OCI-LY7 (cell line): ENCODE measurements around the gene KRTAP13-4. TPM values are rescaled to one million over a fixed set of nuclear protein-coding genes. Genes with fewer than 3 reads are reported as not detected.

ENCODE experiments used
- BruUV-seq: library from RNA; stranded (reverse); fragments of 400-500 nt; replicated peaks from 2 replicates; lab custom pipeline; 2021; lab: Mats Ljungman, UMichigan
- CTCF ChIA-PET: fragments of 300-600 bp; sonication (Branson Sonifier 250); formaldehyde crosslinking; loops from one replicate; lab custom pipeline; 2022; ENCODE audit warnings: antibody characterized with exemption; ENCODE audit not compliant: unreplicated experiment; lab: Charles Lee
- POLR2A ChIA-PET: fragments of 300-600 bp; sonication (Branson Sonifier 250); formaldehyde crosslinking; loops from one replicate; lab custom pipeline; 2022; ENCODE audit warnings: antibody characterized with exemption; lab: Charles Lee
- DNase-seq: peaks from one replicate; pipeline ENCODE4 v3.0.0-alpha.2; 2015; ENCODE audit warnings: low spot score
- H2AFZ ChIP-seq: fragments of 200-600 bp; sonication (generic), shearing (Covaris generic); 2 replicates; pipeline ENCODE4 v1.6.1; 2014; ENCODE audit warnings: mild to moderate bottlenecking, antibody characterized with exemption, low read length, moderate library complexity
- H3K27ac ChIP-seq: fragments of 200-600 bp; sonication (generic); 2 replicates; pipeline ENCODE4 v1.5.1; 2014; ENCODE audit warnings: mixed run types, low read depth, mild to moderate bottlenecking, moderate library complexity, low read length, inconsistent platforms; ENCODE audit not compliant: poor library complexity, severe bottlenecking
- H3K36me3 ChIP-seq: fragments of 200-600 bp; sonication (generic); 2 replicates; pipeline ENCODE4 v1.6.1; 2014; ENCODE audit warnings: mild to moderate bottlenecking, antibody characterized with exemption, low read length, moderate library complexity, mixed read lengths; ENCODE audit not compliant: insufficient read depth
- H3K4me1 ChIP-seq: fragments of 200-600 bp; sonication (generic); 2 replicates; pipeline ENCODE4 v1.5.1; 2014; ENCODE audit warnings: mild to moderate bottlenecking, low read length; ENCODE audit not compliant: insufficient read depth, poor library complexity, severe bottlenecking
- H3K4me2 ChIP-seq: fragments of 200-600 bp; sonication (generic); 2 replicates; pipeline ENCODE4 v1.6.1; 2014; ENCODE audit warnings: mild to moderate bottlenecking, low read length
- H3K4me3 ChIP-seq: fragments of 200-600 bp; sonication (generic); 2 replicates; pipeline ENCODE4 v1.5.1; 2014; ENCODE audit warnings: mild to moderate bottlenecking, low read depth, low read length; ENCODE audit not compliant: poor library complexity, severe bottlenecking
- H3K79me2 ChIP-seq: fragments of 200-600 bp; sonication (generic); 2 replicates; pipeline ENCODE4 v1.6.1; 2016; ENCODE audit warnings: low read depth, mild to moderate bottlenecking, low read length, moderate library complexity, mixed read lengths; ENCODE audit not compliant: insufficient read depth
- H3K9me2 ChIP-seq: fragments of 200-600 bp; sonication (generic); 2 replicates; pipeline ENCODE4 v1.6.1; 2016; ENCODE audit warnings: mild to moderate bottlenecking, low read length, mixed read lengths; ENCODE audit not compliant: insufficient read depth
- H3K9me3 ChIP-seq: fragments of 200-600 bp; sonication (generic); 2 replicates; pipeline ENCODE4 v1.6.1; 2014; ENCODE audit warnings: mild to moderate bottlenecking, mixed run types, low read length, mixed read lengths
- H4K20me1 ChIP-seq: fragments of 200-600 bp; sonication (generic); 2 replicates; pipeline ENCODE4 v1.6.1; 2014; ENCODE audit warnings: mild to moderate bottlenecking, antibody characterized with exemption, low read length, moderate library complexity, mixed read lengths; ENCODE audit not compliant: insufficient read depth
- EZH2phosphoT487 ChIP-seq: fragments of 200-600 bp; sonication (generic); IDR thresholded peaks from 2 replicates; pipeline ENCODE4 v1.6.1; 2018; ENCODE audit warnings: low read depth, borderline replicate concordance, mild to moderate bottlenecking, mixed run types, antibody characterized with exemption, low read length, moderate library complexity, mixed read lengths
- intact Hi-C: fragments of 100-400 bp; cut with micrococcal nuclease; formaldehyde crosslinking; loops from one replicate; pipeline ENCODE4 v1.10.0; 2022; ENCODE audit not compliant: unreplicated experiment
- total RNA-seq, 2 experiments: library from RNA; depleted of rRNA in 1 of 2; stranded (reverse); fragments of >200 nt in 1 of 2; shearing (Covaris generic) in 1 of 2; gene quantifications; 2 replicates each; pipeline ENCODE4 v1.2.3, GENCODE V29; 2014 to 2022
- TF ChIP-seq, protein P1 (sequence below): fragments of 200-600 bp; sonication (generic); conservative IDR thresholded peaks from 2 replicates; pipeline ENCODE4 v1.5.1; 2014; ENCODE audit warnings: mild to moderate bottlenecking, antibody characterized with exemption, low read length, moderate library complexity, mixed read lengths

Gene KRTAP13-4
- total RNA-seq, 2 experiments from 2014 or later = not detected

DNA sequence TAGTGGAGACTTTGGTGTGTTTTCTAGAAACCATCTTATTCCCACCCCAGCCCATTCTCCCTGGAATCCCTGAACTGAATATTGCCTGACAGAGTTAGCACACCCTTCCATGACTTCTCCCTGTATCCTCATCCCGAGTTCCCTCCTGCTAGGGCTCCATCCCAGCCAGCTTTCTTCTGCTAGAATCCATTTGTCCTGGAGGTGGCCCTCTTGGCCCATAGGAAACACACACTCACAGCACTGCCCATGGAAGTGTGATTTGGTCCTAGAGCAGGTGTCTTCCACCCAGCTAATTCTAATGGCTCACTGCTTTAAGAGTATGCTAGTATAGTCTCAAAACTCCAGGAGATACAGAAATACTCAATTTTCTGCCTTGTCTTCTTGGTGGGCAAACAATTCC lies 14.2 kb downstream of the KRTAP13-4 start:
- Histone ChIP-seq H3K9me2 (no peaks in the 10 kb centered on the region), H3K79me2 (no peaks in the 10 kb centered on the region), H3K9me3 (no peaks in the 10 kb centered on the region), H3K27ac (no peak overlapping the region), H4K20me1 (no peaks in the 10 kb centered on the region), H2AFZ (no peak overlapping the region), H3K4me1 (no peaks in the 10 kb centered on the region), H3K4me3 (no peak overlapping the region), H3K36me3 (no peaks in the 10 kb centered on the region), H3K4me2 (no peak overlapping the region)
- TF ChIP-seq, protein P1, sequence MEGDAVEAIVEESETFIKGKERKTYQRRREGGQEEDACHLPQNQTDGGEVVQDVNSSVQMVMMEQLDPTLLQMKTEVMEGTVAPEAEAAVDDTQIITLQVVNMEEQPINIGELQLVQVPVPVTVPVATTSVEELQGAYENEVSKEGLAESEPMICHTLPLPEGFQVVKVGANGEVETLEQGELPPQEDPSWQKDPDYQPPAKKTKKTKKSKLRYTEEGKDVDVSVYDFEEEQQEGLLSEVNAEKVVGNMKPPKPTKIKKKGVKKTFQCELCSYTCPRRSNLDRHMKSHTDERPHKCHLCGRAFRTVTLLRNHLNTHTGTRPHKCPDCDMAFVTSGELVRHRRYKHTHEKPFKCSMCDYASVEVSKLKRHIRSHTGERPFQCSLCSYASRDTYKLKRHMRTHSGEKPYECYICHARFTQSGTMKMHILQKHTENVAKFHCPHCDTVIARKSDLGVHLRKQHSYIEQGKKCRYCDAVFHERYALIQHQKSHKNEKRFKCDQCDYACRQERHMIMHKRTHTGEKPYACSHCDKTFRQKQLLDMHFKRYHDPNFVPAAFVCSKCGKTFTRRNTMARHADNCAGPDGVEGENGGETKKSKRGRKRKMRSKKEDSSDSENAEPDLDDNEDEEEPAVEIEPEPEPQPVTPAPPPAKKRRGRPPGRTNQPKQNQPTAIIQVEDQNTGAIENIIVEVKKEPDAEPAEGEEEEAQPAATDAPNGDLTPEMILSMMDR = no peak
- TF ChIP-seq EZH2phosphoT487 = no peak
- DNase-seq = no peak
- ChIA-PET CTCF (no interaction called here), POLR2A (no interaction called here)
- BruUV-seq = no TSS peak
- intact Hi-C loops = no loop called here

DNA sequence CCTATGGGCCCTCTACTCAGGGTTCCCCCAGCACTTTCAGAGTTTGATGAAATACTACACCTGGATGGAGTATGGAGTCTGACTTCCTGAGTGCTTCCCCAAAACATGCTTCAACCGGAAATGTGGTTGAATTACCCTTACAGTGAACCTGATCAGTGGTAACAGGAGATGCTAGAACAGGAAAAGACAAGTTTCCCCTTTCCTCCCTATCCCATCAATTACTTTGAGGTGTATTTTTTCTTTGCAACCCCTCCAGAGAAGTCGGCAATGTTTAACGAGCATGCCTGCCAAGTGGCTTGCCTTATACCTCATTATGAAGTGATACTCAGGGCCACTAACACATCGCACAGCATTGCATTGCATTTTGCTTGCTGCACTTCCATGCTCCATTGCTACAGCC lies 17.0 kb downstream of the KRTAP13-4 start:
- no peaks in the 10 kb centered on the region for H3K4me1 ChIP-seq
- H3K4me2 ChIP-seq = no peak overlapping the region
- no peak overlapping the region for H2AFZ ChIP-seq
- no TSS peak for BruUV-seq
- H3K4me3 ChIP-seq = no peak overlapping the region
- no peaks in the 10 kb centered on the region for H3K79me2 ChIP-seq
- no peaks in the 10 kb centered on the region for H3K36me3 ChIP-seq
- CTCF ChIA-PET = no interaction called here
- no peak overlapping the region for H3K27ac ChIP-seq
- H4K20me1 ChIP-seq = no peaks in the 10 kb centered on the region
- POLR2A ChIA-PET = no interaction called here
- no peaks in the 10 kb centered on the region for H3K9me3 ChIP-seq
- no peaks in the 10 kb centered on the region; the same call in 1 of the 2 replicates for H3K9me2 ChIP-seq
- intact Hi-C loops = no loop called here
- TF ChIP-seq EZH2phosphoT487 = no peak
- TF ChIP-seq, protein P1 = no peak
- DNase-seq = no peak

- H3K9me2 ChIP-seq = no peaks in the 10 kb centered on the region; the same call in 1 of the 2 replicates
- H3K9me3 ChIP-seq = no peaks in the 10 kb centered on the region
- intact Hi-C loops = no loop called here
- H3K4me2 ChIP-seq = no peak overlapping the region
- no peak overlapping the region for H3K27ac ChIP-seq
- H3K36me3 ChIP-seq = no peaks in the 10 kb centered on the region
- no peaks in the 10 kb centered on the region for H3K79me2 ChIP-seq
- H3K4me1 ChIP-seq = no peaks in the 10 kb centered on the region
- H2AFZ ChIP-seq = no peak overlapping the region
- POLR2A ChIA-PET = interaction anchor here (0.6 kb wide), 1 partner anchor 119 kb away, joined by 4 read pairs; no protein-coding TSS in a partner anchor
- no peaks in the 10 kb centered on the region for H4K20me1 ChIP-seq
- CTCF ChIA-PET = no interaction called here
- TF ChIP-seq, protein P1 = no peak
- TF ChIP-seq EZH2phosphoT487 = no peak
- no peak overlapping the region for H3K4me3 ChIP-seq
- BruUV-seq = no TSS peak
- no peak for DNase-seq
Observed at GRCh38 chr21:30448514-30448913, 18.5 kb downstream of the KRTAP13-4 start.
